Measurements from ENCODE around the gene C1QTNF1. TPM values are rescaled to one million over a fixed set of nuclear protein-coding genes. Genes with fewer than 3 reads are reported as not detected.

The C1QTNF1 gene
- total and polyA plus RNA-seq, 2 donors (not counting 1 experiment from before 2014, with no cell fraction given) = not detected

- WGBS (ENCODE audit: insufficient coverage) = 93% methylated on average over 5 of the region's 8 CpGs
- no peak overlapping the region for H3K27ac Mint-ChIP-seq
Observed at GRCh38 chr17:79039171-79039570, 15.2 kb downstream of the C1QTNF1 start.

GRCh38 chr17:79039886-79040285, 15.9 kb downstream of the C1QTNF1 start:
- Histone ChIP-seq H3K9me3 (ENCODE audit: control extremely low read depth in 1 of 3, control insufficient read depth in 2 of 3, insufficient read depth in 1 of 3, low read length in 2 of 3) (no peaks in the 10 kb centered on the region), H3K79me2 (ENCODE audit: control insufficient read depth, insufficient read depth, low read length) (no peaks in the 10 kb centered on the region), H3K36me3 (replicated peaks in 1 of 2; ENCODE audit: control extremely low read depth in 1 of 2, control insufficient read depth in 1 of 2, extremely low read depth in 1 of 2, insufficient read depth in 2 of 2, low read length in 1 of 2) (no peaks in the 10 kb centered on the region), H3K4me3 (ENCODE audit: control extremely low read depth in 1 of 5, extremely low read depth in 1 of 5, insufficient read depth in 1 of 5, low read depth in 2 of 5, low read length in 4 of 5) (no peak overlapping the region), H2AFZ (ENCODE audit: insufficient read depth, low read depth, low read length, poor library complexity, severe bottlenecking) (no peak overlapping the region), H4K20me1 (ENCODE audit: control insufficient read depth, insufficient read depth, low read length, poor library complexity, severe bottlenecking) (no peaks in the 10 kb centered on the region), H3K4me2 (replicated peaks; ENCODE audit: low read depth, low read length, poor library complexity, severe bottlenecking) (no peak overlapping the region), H3K9ac (ENCODE audit: low read length) (no peak overlapping the region), H3K27me3 (replicated peaks in 1 of 4; ENCODE audit: control extremely low read depth in 1 of 4, control insufficient read depth in 3 of 4, insufficient read depth in 4 of 4, low read length in 3 of 4) (peaks cover 0 to 8% (median 0%) of the 10 kb centered on the region in 4 experiments), H3K27ac (ENCODE audit: low read length in 2 of 2) (no peak overlapping the region), H3K4me1 (ENCODE audit: control insufficient read depth in 2 of 2, insufficient read depth in 2 of 2, low read length in 2 of 2) (no peaks in the 10 kb centered on the region)
- no peak for ATAC-seq (ENCODE audit: low read depth)
- WGBS (ENCODE audit: insufficient coverage) = 90% methylated on average over 6 of the region's 6 CpGs
- Mint-ChIP-seq H3K9me3 (ENCODE audit: insufficient read depth) (no peaks in the 10 kb centered on the region), H3K27ac (no peak overlapping the region), H3K4me1 (no peaks in the 10 kb centered on the region), H3K4me3 (no peak overlapping the region), H3K27me3 (peaks cover 15% of the 10 kb centered on the region)
- CTCF ChIA-PET = interaction anchor here (1.3 kb wide), 1 partner anchor 353 kb away, joined by 5 read pairs; no protein-coding TSS in a partner anchor
- POLR2A ChIA-PET = no interaction called here
- DNase-seq = no peak
- intact Hi-C loops (cut with micrococcal nuclease) = loop anchor here (10.0 kb wide), 1 partner anchor 45 kb away; no protein-coding TSS in a partner anchor
- no peak for TF ChIP-seq EZH2 (IDR thresholded peaks at IDR 0.05; ENCODE audit: borderline replicate concordance, insufficient read depth, low read depth, low read length, poor library complexity, severe bottlenecking)

More at GRCh38 chr17:79039171-79039570, 15.2 kb downstream of the C1QTNF1 start:
- DNase-seq (no peak), ATAC-seq (ENCODE audit: low read depth) (no peak)
- H3K9ac ChIP-seq (ENCODE audit: low read length) = no peak overlapping the region
- intact Hi-C loops (cut with micrococcal nuclease) = no loop called here
- Mint-ChIP-seq H3K4me1 (no peaks in the 10 kb centered on the region), H3K9me3 (ENCODE audit: insufficient read depth) (no peaks in the 10 kb centered on the region), H3K27me3 (peaks cover 10% of the 10 kb centered on the region), H3K4me3 (no peak overlapping the region)
- H3K4me3 ChIP-seq (ENCODE audit: control extremely low read depth in 1 of 5, extremely low read depth in 1 of 5, insufficient read depth in 1 of 5, low read depth in 2 of 5, low read length in 4 of 5) = no peak overlapping the region
- H2AFZ ChIP-seq (ENCODE audit: insufficient read depth, low read depth, low read length, poor library complexity, severe bottlenecking) = no peak overlapping the region
- no peak overlapping the region for H3K4me2 ChIP-seq (replicated peaks; ENCODE audit: low read depth, low read length, poor library complexity, severe bottlenecking)
- H3K36me3 ChIP-seq (replicated peaks in 1 of 2; ENCODE audit: control extremely low read depth in 1 of 2, control insufficient read depth in 1 of 2, extremely low read depth in 1 of 2, insufficient read depth in 2 of 2, low read length in 1 of 2) = no peaks in the 10 kb centered on the region
- no peak for TF ChIP-seq EZH2 (IDR thresholded peaks at IDR 0.05; ENCODE audit: borderline replicate concordance, insufficient read depth, low read depth, low read length, poor library complexity, severe bottlenecking)
- TF ChIP-seq CTCF (IDR thresholded peaks at IDR 0.05) = no peak
- H3K9me3 ChIP-seq (ENCODE audit: control extremely low read depth in 1 of 3, control insufficient read depth in 2 of 3, insufficient read depth in 1 of 3, low read length in 2 of 3) = no peaks in the 10 kb centered on the region
- H3K27me3 ChIP-seq (replicated peaks in 1 of 4; ENCODE audit: control extremely low read depth in 1 of 4, control insufficient read depth in 3 of 4, insufficient read depth in 4 of 4, low read length in 3 of 4) = peaks cover 0 to 3% (median 0%) of the 10 kb centered on the region in 4 experiments
- H3K27ac ChIP-seq (ENCODE audit: low read length in 2 of 2) = no peak overlapping the region
- H4K20me1 ChIP-seq (ENCODE audit: control insufficient read depth, insufficient read depth, low read length, poor library complexity, severe bottlenecking) = no peaks in the 10 kb centered on the region
- no peaks in the 10 kb centered on the region for H3K4me1 ChIP-seq (ENCODE audit: control insufficient read depth in 2 of 2, insufficient read depth in 2 of 2, low read length in 2 of 2)
- ChIA-PET CTCF (interaction anchor here (1.9 kb wide), 1 partner anchor 48 kb away, joined by 4 read pairs; no protein-coding TSS in a partner anchor), POLR2A (no interaction called here)
- no peaks in the 10 kb centered on the region for H3K79me2 ChIP-seq (ENCODE audit: control insufficient read depth, insufficient read depth, low read length)

Measured in B cell (primary cell).